NCI-H1417 treated with DMSO at 0.1 percent for 48 hours (cell line): Measurements from ENCODE around the gene SLC35F2.
"Not testable (repeated sequence)": the region's sequence is repeated elsewhere in the genome, so short reads cannot be mapped to it uniquely, and the experiment has no call there.

Source experiments
- DNase-seq: peaks from one replicate; lab custom pipeline; 2025; lab: John Stamatoyannopoulos, UW

The SLC35F2 gene

GRCh38 chr11:107785401-107785800 lies 73.2 kb downstream of the SLC35F2 start:
- no peak for DNase-seq

- DNase-seq, result no peak
Observed at GRCh38 chr11:107783121-107783520, 75.5 kb downstream of the SLC35F2 start.

- DNase-seq, result no peak
Observed at GRCh38 chr11:107780775-107781174, 77.8 kb downstream of the SLC35F2 start.

- no peak for DNase-seq
Observed at GRCh38 chr11:107780136-107780535, 78.5 kb downstream of the SLC35F2 start.

GRCh38 chr11:107778839-107779517 lies 79.6 kb downstream of the SLC35F2 start:
- no peak for DNase-seq

GRCh38 chr11:107777110-107777509 lies 81.5 kb downstream of the SLC35F2 start:
- no peak for DNase-seq

GRCh38 chr11:107776062-107776461 lies 82.5 kb downstream of the SLC35F2 start:
- DNase-seq, result no peak

GRCh38 chr11:107770551-107770951 lies 88.0 kb downstream of the SLC35F2 start:
- DNase-seq, result no peak

- DNase-seq, result no peak
Observed at GRCh38 chr11:107769189-107769588, 89.4 kb downstream of the SLC35F2 start.

GRCh38 chr11:107758719-107759355 lies 99.8 kb downstream of the SLC35F2 start:
- DNase-seq, result not testable (repeated sequence)

GRCh38 chr11:107757661-107758060 lies 100.9 kb downstream of the SLC35F2 start:
- no peak for DNase-seq

- no peak for DNase-seq
Observed at GRCh38 chr11:107756553-107756952, 102.0 kb downstream of the SLC35F2 start.

- no peak for DNase-seq
Observed at GRCh38 chr11:107752949-107753822, 105.4 kb downstream of the SLC35F2 start.

- no peak for DNase-seq
Observed at GRCh38 chr11:107752508-107752907, 106.1 kb downstream of the SLC35F2 start.

- DNase-seq, result no peak
Observed at GRCh38 chr11:107751082-107751481, 107.5 kb downstream of the SLC35F2 start.

- DNase-seq, result no peak
Observed at GRCh38 chr11:107750313-107750712, 108.3 kb downstream of the SLC35F2 start.

GRCh38 chr11:107747622-107748021 lies 111.0 kb downstream of the SLC35F2 start:
- no peak for DNase-seq

GRCh38 chr11:107744736-107745135 lies 113.9 kb downstream of the SLC35F2 start:
- no peak for DNase-seq

- no peak for DNase-seq
Observed at GRCh38 chr11:107743191-107743590, 115.4 kb downstream of the SLC35F2 start.

- no peak for DNase-seq
Observed at GRCh38 chr11:107741044-107741823, 117.4 kb downstream of the SLC35F2 start.
